T-helper 17 cell (primary cell): ENCODE data around the gene CHN2. TPM values are rescaled to one million over a fixed set of nuclear protein-coding genes. Genes with fewer than 3 reads are reported as not detected.

Source experiments
- ATAC-seq: fragments of 150-1000 bp; cut with Tn5 transposase; 2 replicates; pipeline ENCODE4 v1.10.0; 2021; ENCODE audit warnings: mild to moderate bottlenecking, moderate library complexity
- DNase-seq, 3 donors: peaks; one replicate each; pipeline versions ENCODE4 v3.0.0 to v3.0.0-alpha.2; 2020 to 2021
- H3K9me3 ChIP-seq: one replicate; pipeline ENCODE4 v1.7.0; 2013; ENCODE audit warnings: low read length, mild to moderate bottlenecking; ENCODE audit not compliant: control insufficient read depth, poor library complexity, severe bottlenecking
- H3K27ac Mint-ChIP-seq: one replicate; pipeline ENCODE4 v1.8.0; 2022; ENCODE audit warnings: mild to moderate bottlenecking, moderate library complexity, mixed read lengths
- H3K27me3 Mint-ChIP-seq: one replicate; pipeline ENCODE4 v1.8.0; 2022; ENCODE audit warnings: mixed read lengths
- H3K36me3 Mint-ChIP-seq: one replicate; pipeline ENCODE4 v1.8.0; 2022; ENCODE audit warnings: low read depth, mixed read lengths
- H3K4me1 Mint-ChIP-seq: one replicate; pipeline ENCODE4 v1.8.0; 2022; ENCODE audit warnings: mild to moderate bottlenecking, mixed read lengths
- H3K4me3 Mint-ChIP-seq: one replicate; pipeline ENCODE4 v1.8.0; 2022; ENCODE audit warnings: mild to moderate bottlenecking, moderate library complexity, mixed read lengths
- total RNA-seq, 4 donors: library from RNA in 2 of 4; stranded (reverse) in 2 of 4; gene quantifications; one replicate each; pipeline ENCODE4 v1.2.3 and lab custom pipeline; 2022 to 2026

CHN2 gene
- total RNA-seq, 2 donors from 2014 or later, result 3.8 to 4.0 TPM

DNA sequence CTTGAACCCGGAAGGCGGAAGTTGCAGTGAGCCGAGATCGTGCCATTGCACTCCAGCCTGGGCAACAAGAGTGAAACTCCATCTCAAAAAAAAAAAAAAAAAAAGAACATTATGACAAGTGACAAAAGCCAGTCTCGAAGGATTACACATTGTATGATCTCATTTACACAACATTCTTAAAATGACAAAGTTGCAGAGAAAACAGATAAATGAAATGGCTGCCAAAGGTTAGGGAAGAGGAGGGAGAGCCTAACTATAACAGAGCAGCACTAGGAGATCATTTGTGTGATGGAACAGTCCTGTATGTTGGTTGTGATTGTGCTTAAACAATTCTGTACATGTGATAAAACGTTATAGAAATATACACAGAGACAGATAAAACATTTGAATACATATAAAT is 32.0 kb upstream of the CHN2 start:
- ATAC-seq, result no peak
- peaks cover 1% of the 10 kb centered on the region for H3K27me3 Mint-ChIP-seq
- no peaks in the 10 kb centered on the region for H3K4me1 Mint-ChIP-seq
- no peak overlapping the region for H3K27ac Mint-ChIP-seq
- H3K9me3 ChIP-seq, result no peaks in the 10 kb centered on the region
- H3K4me3 Mint-ChIP-seq, result no peak overlapping the region
- DNase-seq, result no peak
- H3K36me3 Mint-ChIP-seq, result no peaks in the 10 kb centered on the region

- H3K36me3 Mint-ChIP-seq, result no peaks in the 10 kb centered on the region
- no peak for DNase-seq
- no peak overlapping the region for H3K4me3 Mint-ChIP-seq
- H3K27me3 Mint-ChIP-seq, result peaks cover 4% of the 10 kb centered on the region
- H3K27ac Mint-ChIP-seq, result no peak overlapping the region
- no peaks in the 10 kb centered on the region for H3K4me1 Mint-ChIP-seq
- H3K9me3 ChIP-seq, result no peaks in the 10 kb centered on the region
- no peak for ATAC-seq
Measured at GRCh38 chr7:29163854-29164253, 30.7 kb upstream of the CHN2 start.

GRCh38 chr7:29167721-29168120 is 26.9 kb upstream of the CHN2 start:
- ATAC-seq (no peak), DNase-seq (no peak)
- H3K4me1 Mint-ChIP-seq, result no peaks in the 10 kb centered on the region
- no peak overlapping the region for H3K27ac Mint-ChIP-seq
- no peak overlapping the region for H3K4me3 Mint-ChIP-seq
- H3K27me3 Mint-ChIP-seq, result peaks cover 17% of the 10 kb centered on the region
- no peaks in the 10 kb centered on the region for H3K36me3 Mint-ChIP-seq
- H3K9me3 ChIP-seq, result no peaks in the 10 kb centered on the region

DNA sequence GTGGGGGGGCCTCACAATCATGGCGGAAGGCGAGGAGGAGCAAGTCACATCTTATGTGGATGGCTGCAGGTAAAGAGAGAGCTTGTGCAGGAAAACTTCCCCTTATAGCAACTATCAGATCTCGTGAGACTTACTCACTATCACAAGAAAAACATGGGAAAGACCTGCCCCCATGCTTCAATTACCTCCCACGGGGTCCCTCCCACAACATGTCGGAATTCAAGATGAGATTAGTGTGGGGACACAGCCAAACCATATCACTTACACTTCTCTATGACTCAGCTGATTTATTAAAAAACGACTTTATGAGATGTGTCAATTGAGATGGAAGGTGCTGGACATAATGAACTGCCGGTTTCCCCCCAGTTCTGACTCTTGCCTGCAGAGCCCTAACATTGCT is 23.8 kb upstream of the CHN2 start:
- Mint-ChIP-seq H3K36me3 (no peaks in the 10 kb centered on the region), H3K4me1 (no peaks in the 10 kb centered on the region), H3K27ac (no peak overlapping the region), H3K4me3 (no peak overlapping the region), H3K27me3 (peaks cover 17% of the 10 kb centered on the region)
- DNase-seq, result no peak
- no peak for ATAC-seq
- no peaks in the 10 kb centered on the region for H3K9me3 ChIP-seq

- ATAC-seq (no peak), DNase-seq (no peak)
- Mint-ChIP-seq H3K27me3 (peaks cover 15% of the 10 kb centered on the region), H3K36me3 (no peaks in the 10 kb centered on the region), H3K4me3 (no peak overlapping the region), H3K4me1 (peaks cover 5% of the 10 kb centered on the region), H3K27ac (no peak overlapping the region)
- no peaks in the 10 kb centered on the region for H3K9me3 ChIP-seq
Measured at GRCh38 chr7:29173458-29173857, 21.1 kb upstream of the CHN2 start.

- Mint-ChIP-seq H3K4me3 (no peak overlapping the region), H3K27me3 (peaks cover 4% of the 10 kb centered on the region), H3K36me3 (no peaks in the 10 kb centered on the region), H3K4me1 (peaks cover 5% of the 10 kb centered on the region), H3K27ac (no peak overlapping the region)
- ATAC-seq (peak; percentile 50), DNase-seq (no peak)
- H3K9me3 ChIP-seq, result no peaks in the 10 kb centered on the region
Measured at GRCh38 chr7:29177963-29178600, 16.5 kb upstream of the CHN2 start.

GRCh38 chr7:29179115-29179514 is 15.5 kb upstream of the CHN2 start:
- H3K9me3 ChIP-seq, result no peaks in the 10 kb centered on the region
- Mint-ChIP-seq H3K4me1 (peaks cover 5% of the 10 kb centered on the region), H3K36me3 (no peaks in the 10 kb centered on the region), H3K4me3 (no peak overlapping the region), H3K27me3 (peaks cover 4% of the 10 kb centered on the region), H3K27ac (no peak overlapping the region)
- DNase-seq (no peak), ATAC-seq (no peak)

DNA sequence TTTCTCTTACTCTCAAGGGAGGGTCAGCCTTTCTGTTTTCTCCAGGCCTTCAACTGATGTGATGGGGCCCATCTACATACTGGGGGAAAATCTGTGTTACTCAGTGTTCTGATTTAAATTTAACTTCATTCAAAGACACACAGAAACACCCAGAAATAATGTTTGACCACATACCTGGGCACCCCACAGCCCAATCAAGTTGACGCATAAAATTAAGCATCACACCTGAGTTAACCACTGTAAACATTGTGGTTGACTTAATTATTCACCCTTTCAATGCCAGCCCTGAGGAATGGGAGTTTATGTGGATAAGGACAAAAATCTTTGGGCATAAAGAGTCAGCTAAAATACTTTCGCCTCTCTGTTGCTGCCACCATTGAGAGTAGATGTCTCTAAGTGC is 10.0 kb upstream of the CHN2 start:
- no peaks in the 10 kb centered on the region for H3K9me3 ChIP-seq
- no peak overlapping the region for H3K4me3 Mint-ChIP-seq
- peaks cover 17% of the 10 kb centered on the region for H3K27me3 Mint-ChIP-seq
- ATAC-seq (no peak), DNase-seq (no peak)
- no peaks in the 10 kb centered on the region for H3K36me3 Mint-ChIP-seq
- H3K4me1 Mint-ChIP-seq, result peaks cover under 1% of the 10 kb centered on the region
- no peak overlapping the region for H3K27ac Mint-ChIP-seq

DNA sequence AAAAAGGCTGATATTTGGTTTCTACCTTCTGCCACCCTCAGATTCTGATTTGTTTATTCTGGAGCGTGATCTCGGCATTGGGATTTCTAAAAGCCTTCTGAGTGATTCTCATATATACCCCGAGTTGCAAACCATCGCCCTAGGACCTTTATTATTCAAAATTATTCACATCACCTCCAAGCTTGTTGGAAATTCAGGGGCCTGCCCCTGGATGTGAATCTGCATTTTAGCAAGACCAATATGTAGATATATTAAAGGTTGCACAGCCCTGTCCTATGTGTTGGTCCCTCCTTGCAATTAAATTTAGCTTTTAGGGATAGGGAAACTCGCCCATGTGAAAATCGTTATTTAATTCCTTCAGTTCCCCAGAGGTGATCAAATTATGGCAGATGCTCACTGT is 9.0 kb upstream of the CHN2 start:
- Mint-ChIP-seq H3K27ac (no peak overlapping the region), H3K4me3 (no peak overlapping the region), H3K36me3 (no peaks in the 10 kb centered on the region), H3K27me3 (peaks cover 25% of the 10 kb centered on the region), H3K4me1 (peaks cover 4% of the 10 kb centered on the region)
- no peak for DNase-seq
- ATAC-seq, result no peak
- H3K9me3 ChIP-seq, result no peaks in the 10 kb centered on the region

DNA sequence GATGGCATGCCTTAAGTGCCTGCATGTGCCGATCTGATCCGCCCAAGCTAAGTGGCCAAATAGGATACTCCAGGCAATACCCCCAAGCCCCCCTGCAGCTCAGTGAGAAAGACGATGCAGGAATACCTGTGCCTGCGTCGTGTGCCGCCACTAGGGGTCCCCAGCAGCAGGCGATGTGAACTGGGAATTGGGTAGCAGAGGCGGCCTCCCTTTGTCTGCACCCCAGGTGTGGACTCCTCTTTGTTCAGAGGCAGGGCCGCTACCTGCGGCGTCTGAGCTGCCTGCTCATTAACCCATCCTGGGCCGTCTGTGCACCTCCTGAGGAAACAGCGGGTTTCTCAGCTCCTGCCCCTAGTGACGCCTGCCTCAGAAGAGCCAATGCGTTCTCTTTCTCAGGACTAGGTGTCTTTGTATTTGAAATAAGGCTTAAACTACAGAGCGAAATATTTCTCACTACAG is 4.8 kb upstream of the CHN2 start:
- Mint-ChIP-seq H3K4me3 (no peak overlapping the region), H3K4me1 (peaks cover 4% of the 10 kb centered on the region), H3K27me3 (peaks cover 50% of the 10 kb centered on the region), H3K36me3 (no peaks in the 10 kb centered on the region), H3K27ac (no peak overlapping the region)
- no peaks in the 10 kb centered on the region for H3K9me3 ChIP-seq
- DNase-seq, result peak in 1 of 3 donors; percentile 15
- ATAC-seq, result peak; percentile 46

DNA sequence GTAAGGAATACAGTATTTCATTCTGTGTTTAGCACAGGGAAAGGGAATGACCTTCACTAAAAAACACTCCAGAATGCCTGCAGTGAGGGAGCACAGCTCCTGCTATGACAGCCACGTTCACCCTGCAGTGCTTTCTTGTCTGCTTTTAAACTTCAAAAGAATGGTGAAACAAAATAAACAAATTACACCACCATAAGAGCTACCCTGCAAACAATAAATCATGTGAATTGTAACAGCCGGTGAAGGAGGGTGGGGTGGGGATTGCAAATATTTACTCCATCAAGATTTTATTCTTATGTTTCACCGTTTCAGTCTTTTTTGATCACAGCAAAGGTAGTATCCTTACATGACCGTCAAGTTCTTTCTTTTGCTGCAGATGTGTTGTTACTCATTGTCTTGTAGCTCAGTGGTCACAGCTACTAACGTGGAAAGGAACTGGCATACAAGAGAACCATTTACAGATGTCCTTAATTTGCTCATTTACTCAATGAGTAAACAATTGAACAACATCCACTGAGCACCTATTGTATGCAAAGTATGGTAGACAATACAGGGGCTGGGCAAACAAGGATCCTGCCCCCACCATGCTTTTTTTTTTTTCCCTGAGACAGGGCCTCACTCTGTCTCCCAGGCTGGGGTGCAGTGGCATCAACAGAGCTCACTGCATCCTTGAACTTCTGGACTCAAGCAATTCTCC is 4.1 kb upstream of the CHN2 start:
- Mint-ChIP-seq H3K36me3 (peaks cover 2% of the 10 kb centered on the region), H3K4me1 (peaks cover 7% of the 10 kb centered on the region), H3K4me3 (no peak overlapping the region), H3K27me3 (peaks cover 55% of the 10 kb centered on the region), H3K27ac (no peak overlapping the region)
- ATAC-seq, result no peak
- H3K9me3 ChIP-seq, result no peaks in the 10 kb centered on the region
- DNase-seq, result no peak

- H3K27me3 Mint-ChIP-seq, result peaks cover 65% of the 10 kb centered on the region
Measured at GRCh38 chr7:29192323-29192722, 2.3 kb upstream of the CHN2 start.

DNA sequence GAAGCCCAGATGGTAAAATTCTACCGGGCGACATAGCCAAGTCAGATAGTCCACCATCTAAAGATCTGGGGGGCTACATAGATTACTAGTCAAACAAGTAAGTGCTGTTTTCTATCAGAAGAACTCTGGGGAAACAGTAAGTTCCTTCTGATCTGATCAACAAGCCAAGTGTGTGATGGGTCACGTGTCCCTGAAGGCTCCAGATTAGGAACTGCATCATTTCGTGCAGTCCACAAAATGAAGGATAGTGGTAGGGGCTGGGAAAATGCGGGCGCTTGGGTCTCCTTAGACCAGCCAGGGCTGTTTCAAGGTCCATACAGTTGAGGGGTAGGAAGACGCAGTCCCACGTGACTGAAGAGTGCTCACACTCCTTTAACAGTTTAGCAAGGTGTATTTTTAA is 1.8 kb upstream of the CHN2 start:
- peaks cover 2% of the 10 kb centered on the region for H3K36me3 Mint-ChIP-seq
- peaks cover 70% of the 10 kb centered on the region for H3K27me3 Mint-ChIP-seq
- H3K27ac Mint-ChIP-seq, result no peak overlapping the region
- H3K4me1 Mint-ChIP-seq, result peaks cover 10% of the 10 kb centered on the region
- H3K9me3 ChIP-seq, result no peaks in the 10 kb centered on the region
- ATAC-seq, result no peak
- H3K4me3 Mint-ChIP-seq, result no peak overlapping the region
- DNase-seq, result no peak

More at GRCh38 chr7:29192323-29192722, 2.3 kb upstream of the CHN2 start:
- Mint-ChIP-seq H3K36me3 (peaks cover 2% of the 10 kb centered on the region), H3K4me3 (no peak overlapping the region), H3K4me1 (peaks cover 10% of the 10 kb centered on the region), H3K27ac (no peak overlapping the region)
- DNase-seq, result no peak
- no peak for ATAC-seq
- H3K9me3 ChIP-seq, result no peaks in the 10 kb centered on the region
